CD4-positive, alpha-beta T cell treated with Interferon alpha-2 for 1 hour (primary cell): ENCODE results near the gene DOK4.
A peak's percentile ranks its signal among the peaks of the same experiment; 100 is the strongest.

Experiments
- DNase-seq, 2 donors: peaks; one replicate each; pipeline ENCODE4 v3.0.0-alpha.2; 2020 to 2022

The DOK4 gene

GRCh38 chr16:57485916-57486857 lies at the start of gene DOK4:
TSS of gene DOK4 (minus strand) at chr16:57486493. CDS start at chr16:57479507, 6,986 bp downstream.
- peak; percentile 70 to 84 for DNase-seq

- peak; percentile 94 to 97 for DNase-seq
Measured at GRCh38 chr16:57535680-57536305, 49.5 kb upstream of the DOK4 start.

- no peak for DNase-seq
Measured at GRCh38 chr16:57534881-57535658, 48.8 kb upstream of the DOK4 start.

- DNase-seq: no peak
Measured at GRCh38 chr16:57534337-57534880, 48.1 kb upstream of the DOK4 start.

- peak in 1 of 2 donors; percentile 54 for DNase-seq
Measured at GRCh38 chr16:57533431-57534336, 47.4 kb upstream of the DOK4 start.

GRCh38 chr16:57532266-57532625 lies 46.0 kb upstream of the DOK4 start:
- DNase-seq: no peak

- no peak for DNase-seq
Measured at GRCh38 chr16:57531635-57532265, 45.5 kb upstream of the DOK4 start.

- DNase-seq: no peak
Measured at GRCh38 chr16:57531253-57531575, 44.9 kb upstream of the DOK4 start.

GRCh38 chr16:57530522-57531252 lies 44.4 kb upstream of the DOK4 start:
- no peak for DNase-seq

GRCh38 chr16:57530104-57530521 lies 43.8 kb upstream of the DOK4 start:
- DNase-seq: peak; percentile 67 to 75

- no peak for DNase-seq
Measured at GRCh38 chr16:57529391-57530103, 43.3 kb upstream of the DOK4 start.

- peak in 1 of 2 donors; percentile 13 for DNase-seq
Measured at GRCh38 chr16:57528499-57529390, 42.5 kb upstream of the DOK4 start.

- DNase-seq: no peak
Measured at GRCh38 chr16:57527610-57528360, 41.5 kb upstream of the DOK4 start.

- no peak for DNase-seq
Measured at GRCh38 chr16:57527027-57527426, 40.7 kb upstream of the DOK4 start.

- no peak for DNase-seq
Measured at GRCh38 chr16:57526498-57526897, 40.2 kb upstream of the DOK4 start.

GRCh38 chr16:57525761-57526160 lies 39.5 kb upstream of the DOK4 start:
- no peak for DNase-seq

- DNase-seq: no peak
Measured at GRCh38 chr16:57522960-57523359, 36.7 kb upstream of the DOK4 start.

- DNase-seq: peak; percentile 75 to 83
Measured at GRCh38 chr16:57519796-57520360, 33.6 kb upstream of the DOK4 start.
